Natural killer cell treated with Interleukin-12 subunit alpha and Interleukin-12 subunit beta and Interleukin-15 and Interleukin-18, amount 100 ng/mL, for 72 hours (primary cell): ENCODE results near the gene SUMF1. TPM values are rescaled to one million over a fixed set of nuclear protein-coding genes. Genes with fewer than 3 reads are reported as not detected.

Experiments
- ATAC-seq, 2 donors: fragments of 150-1000 bp; cut with Tn5 transposase in 1 of 2; sonication (Bioruptor Pico), chemical (Tn5 transposase) in 1 of 2; 2 replicates each; pipeline ENCODE4 v1.10.0; 2021
- DNase-seq: peaks from one replicate; pipeline ENCODE4 v3.0.0; 2022; ENCODE audit warnings: low spot score
- H3K27ac Mint-ChIP-seq, 2 donors: 1 replicate in 1 of 2; 2 replicates in 1 of 2; pipeline ENCODE4 v1.8.0; 2022; ENCODE audit warnings: mixed read lengths in 2 of 2, mild to moderate bottlenecking in 1 of 2, moderate library complexity in 1 of 2
- H3K27me3 Mint-ChIP-seq, 2 donors: 1 replicate in 1 of 2; 2 replicates in 1 of 2; pipeline ENCODE4 v1.8.0; 2022; ENCODE audit warnings: mixed read lengths in 2 of 2
- H3K36me3 Mint-ChIP-seq: one replicate; pipeline ENCODE4 v1.8.0; 2022; ENCODE audit warnings: mixed read lengths
- H3K4me1 Mint-ChIP-seq, 2 donors: 1 replicate in 1 of 2; 2 replicates in 1 of 2; pipeline ENCODE4 v1.8.0; 2022; ENCODE audit warnings: low read depth in 2 of 2, mixed read lengths in 2 of 2, mild to moderate bottlenecking in 1 of 2
- H3K4me3 Mint-ChIP-seq: one replicate; pipeline ENCODE4 v1.8.0; 2022; ENCODE audit warnings: mixed read lengths
- H3K9me3 Mint-ChIP-seq: 2 replicates; pipeline ENCODE4 v1.8.0; 2022; ENCODE audit warnings: mixed read lengths
- total RNA-seq, 2 donors: library from RNA; stranded (reverse); gene quantifications; one replicate each; pipeline ENCODE4 v1.2.3, GENCODE V29; 2022

Gene SUMF1
- total RNA-seq, 2 donors from 2014 or later, result 13.6 to 13.7 TPM

DNA sequence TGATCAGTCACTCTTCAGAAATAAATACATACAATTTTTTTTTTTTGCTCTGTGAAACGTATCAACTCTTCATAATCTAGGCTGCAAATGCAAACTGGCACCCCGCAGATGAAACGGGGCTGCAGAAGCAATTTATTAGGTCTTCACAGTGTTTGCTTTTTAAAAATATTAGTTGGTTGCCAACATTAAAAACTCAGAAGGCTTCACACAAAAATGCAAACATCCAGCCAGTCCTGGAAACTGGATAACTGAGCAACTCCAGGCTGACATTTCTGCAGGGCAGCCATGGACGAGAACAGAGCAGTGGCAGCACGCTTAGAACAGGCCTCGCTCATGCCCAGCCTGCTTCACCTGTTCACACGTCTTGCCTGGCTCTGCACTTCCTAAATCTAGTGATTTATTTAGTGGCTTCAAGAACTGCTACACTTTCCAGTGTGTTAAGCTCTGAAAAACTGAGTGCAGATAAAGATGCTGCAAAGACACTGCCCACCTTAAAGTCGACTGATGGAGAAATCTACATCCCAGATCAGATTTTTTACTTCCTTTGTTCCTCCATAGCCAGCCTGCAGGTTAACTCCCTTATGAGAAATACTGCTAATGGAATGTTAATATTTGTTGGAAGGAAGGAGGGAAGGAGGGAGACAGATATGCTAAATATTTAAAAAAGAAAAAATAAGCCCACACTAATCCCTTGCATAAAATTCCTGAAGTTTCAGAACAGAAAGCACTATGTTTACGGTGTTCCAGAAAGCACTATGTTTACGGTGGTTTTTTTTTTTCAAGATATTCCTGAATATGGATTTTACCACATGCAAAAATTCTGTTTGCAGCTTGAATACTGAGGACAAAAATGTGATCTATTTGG, 110.3 kb downstream of the SUMF1 start:
- peaks cover 7 to 8% of the 10 kb centered on the region in 2 donors for H3K4me1 Mint-ChIP-seq
- no peaks in the 10 kb centered on the region for H3K36me3 Mint-ChIP-seq
- ATAC-seq, result no peak
- no peaks in the 10 kb centered on the region for H3K27me3 Mint-ChIP-seq
- no peak overlapping the region for H3K27ac Mint-ChIP-seq
- H3K4me3 Mint-ChIP-seq, result no peak overlapping the region
- DNase-seq, result no peak
- no peaks in the 10 kb centered on the region for H3K9me3 Mint-ChIP-seq

DNA sequence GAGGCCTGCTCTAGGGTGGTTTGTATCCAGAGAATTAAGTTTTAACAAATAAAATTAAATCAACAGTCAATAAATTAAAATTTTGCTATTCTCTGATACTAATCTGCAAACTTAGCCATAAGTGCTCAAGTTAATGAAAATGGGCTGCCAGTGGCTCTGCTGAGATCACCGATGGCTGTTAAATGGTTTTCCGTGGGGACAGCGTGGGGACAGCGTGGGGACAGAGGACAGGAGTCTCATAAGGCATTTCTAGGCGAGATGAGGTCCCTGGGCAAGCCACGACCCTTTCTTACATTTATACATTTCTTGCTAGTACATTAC, 110.9 kb downstream of the SUMF1 start:
- DNase-seq (no peak), ATAC-seq (no peak)
- Mint-ChIP-seq H3K36me3 (no peaks in the 10 kb centered on the region), H3K27ac (no peak overlapping the region), H3K27me3 (no peaks in the 10 kb centered on the region), H3K4me1 (peaks cover 9 to 13% of the 10 kb centered on the region in 2 donors), H3K9me3 (no peaks in the 10 kb centered on the region), H3K4me3 (no peak overlapping the region)

DNA sequence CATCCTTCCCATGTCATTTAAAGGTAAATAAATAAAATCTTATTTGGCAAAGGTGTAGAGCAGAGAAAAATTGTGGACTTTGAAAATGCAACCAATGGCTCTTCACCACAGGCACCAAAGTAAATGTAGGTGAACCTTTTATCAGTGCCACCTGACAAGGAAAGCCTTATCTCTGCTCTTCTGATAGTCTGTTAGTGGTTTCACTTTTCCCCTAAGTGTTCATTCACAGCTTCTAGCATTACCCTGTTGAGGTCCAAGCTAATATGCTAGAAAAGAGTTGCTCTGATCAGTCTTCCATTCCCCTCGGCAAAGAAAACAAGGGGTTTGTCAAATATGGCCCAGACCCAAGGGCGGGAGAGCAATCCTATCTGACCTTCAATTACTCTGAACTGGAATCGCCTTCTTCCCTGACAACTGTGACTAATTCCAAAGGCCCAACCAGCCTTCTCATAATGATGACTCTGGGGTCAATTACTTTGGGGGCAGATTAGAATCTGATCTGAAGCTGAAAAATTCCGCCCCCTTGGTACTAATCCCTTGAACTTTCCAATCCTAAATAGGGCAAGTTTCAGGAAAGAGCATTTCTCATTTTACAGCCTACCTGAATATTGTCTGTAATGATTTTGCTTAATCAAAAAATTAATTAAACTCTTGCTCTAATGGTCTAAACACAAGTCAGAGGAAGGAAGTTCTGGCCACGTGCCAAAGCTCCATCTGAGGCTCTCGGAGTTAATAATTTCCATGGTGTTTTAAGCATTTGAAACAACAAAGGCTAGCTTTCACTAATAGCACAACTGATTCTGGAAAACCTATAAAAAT, 111.5 kb downstream of the SUMF1 start:
- Mint-ChIP-seq H3K27me3 (no peaks in the 10 kb centered on the region), H3K36me3 (no peaks in the 10 kb centered on the region), H3K27ac (no peak overlapping the region), H3K4me3 (no peak overlapping the region), H3K4me1 (peaks cover 12 to 18% of the 10 kb centered on the region in 2 donors), H3K9me3 (no peaks in the 10 kb centered on the region)
- ATAC-seq (no peak), DNase-seq (no peak)

DNA sequence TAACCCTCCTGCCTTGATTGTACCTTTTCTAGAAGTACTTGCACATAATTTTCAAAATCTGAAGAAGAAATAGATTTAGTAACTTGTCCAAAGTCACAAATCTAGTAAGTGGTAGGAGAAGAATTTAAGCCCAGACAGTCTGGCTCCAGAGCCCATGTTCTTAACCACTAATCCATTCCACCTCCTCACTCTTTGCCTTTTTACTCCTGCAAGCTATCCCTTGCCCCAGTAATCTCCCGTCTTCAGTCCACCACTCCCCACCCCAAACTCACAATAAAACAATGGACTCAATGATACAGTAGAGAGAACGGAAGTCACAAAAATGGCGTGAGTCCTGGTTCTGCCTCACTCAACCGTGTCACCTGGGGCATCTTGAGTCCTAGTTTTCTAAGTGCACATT, 115.2 kb downstream of the SUMF1 start:
- Mint-ChIP-seq H3K36me3 (no peaks in the 10 kb centered on the region), H3K4me3 (peak overlapping the region; percentile 55), H3K27me3 (no peaks in the 10 kb centered on the region), H3K9me3 (no peaks in the 10 kb centered on the region), H3K4me1 (peaks cover 13 to 20% of the 10 kb centered on the region in 2 donors), H3K27ac (peak overlapping the region; percentile 81 to 86)
- DNase-seq, result no peak
- ATAC-seq, result no peak

DNA sequence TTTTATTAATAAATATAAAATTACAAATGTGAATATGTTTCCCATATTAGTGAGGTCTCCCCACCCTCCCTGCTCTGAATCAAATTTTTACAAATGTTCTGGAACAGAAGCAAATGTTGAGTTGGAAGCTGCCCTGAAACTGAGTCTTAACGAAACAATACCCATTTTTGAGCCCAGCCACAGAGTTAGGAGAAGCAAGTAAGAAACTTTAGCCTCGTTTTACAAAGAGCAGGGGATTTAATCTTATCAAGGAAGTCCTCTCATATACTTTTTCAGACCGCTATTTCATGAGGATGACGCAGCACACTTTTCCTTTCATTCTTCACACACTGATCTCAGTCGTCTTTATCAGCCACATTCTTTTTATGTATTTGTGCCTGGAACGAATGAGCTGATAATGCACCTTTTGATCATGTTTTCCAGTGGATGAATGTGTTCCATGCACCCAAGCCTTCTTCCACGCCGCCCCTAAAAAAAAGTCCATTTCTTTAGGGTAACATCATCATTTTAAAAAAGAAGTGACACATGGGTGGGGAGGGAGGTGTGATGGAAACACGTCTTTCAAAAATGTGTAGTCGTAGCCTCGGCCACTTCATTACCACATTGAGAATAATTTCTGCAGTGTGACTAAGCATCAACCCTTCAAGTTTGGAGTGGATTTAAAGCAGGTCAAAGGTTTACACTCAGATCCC, 115.8 kb downstream of the SUMF1 start:
- no peaks in the 10 kb centered on the region for H3K36me3 Mint-ChIP-seq
- peak overlapping the region; percentile 55 for H3K4me3 Mint-ChIP-seq
- peak; percentile 89 to 96 for ATAC-seq
- H3K9me3 Mint-ChIP-seq, result no peaks in the 10 kb centered on the region
- no peaks in the 10 kb centered on the region for H3K27me3 Mint-ChIP-seq
- DNase-seq, result peak; percentile 73
- peaks cover 13 to 20% of the 10 kb centered on the region in 2 donors for H3K4me1 Mint-ChIP-seq
- H3K27ac Mint-ChIP-seq, result peak overlapping the region; percentile 81 to 86

DNA sequence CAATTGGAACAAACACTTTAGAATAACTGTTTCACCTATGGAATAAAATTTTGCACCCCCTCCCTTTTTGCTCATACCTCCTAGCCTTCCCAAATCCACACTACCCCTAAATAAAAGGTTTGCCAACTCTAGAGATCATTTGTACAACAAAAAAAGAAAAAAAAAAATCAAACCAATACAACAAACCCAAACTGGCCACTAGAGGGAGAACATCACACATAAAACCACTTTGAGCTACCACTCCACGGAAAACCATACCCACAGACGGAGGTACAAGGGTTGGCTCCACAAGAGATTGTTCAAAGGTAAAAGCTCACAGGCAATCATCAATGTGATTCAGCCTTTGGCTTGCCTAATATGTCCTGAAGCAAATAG, 116.3 kb downstream of the SUMF1 start:
- H3K36me3 Mint-ChIP-seq, result no peaks in the 10 kb centered on the region
- peak; percentile 76 to 86 for ATAC-seq
- peak overlapping the region; percentile 81 to 86 for H3K27ac Mint-ChIP-seq
- H3K27me3 Mint-ChIP-seq, result no peaks in the 10 kb centered on the region
- DNase-seq, result peak; percentile 74
- no peaks in the 10 kb centered on the region for H3K9me3 Mint-ChIP-seq
- H3K4me1 Mint-ChIP-seq, result peaks cover 13 to 20% of the 10 kb centered on the region in 2 donors
- H3K4me3 Mint-ChIP-seq, result peak overlapping the region; percentile 55

DNA sequence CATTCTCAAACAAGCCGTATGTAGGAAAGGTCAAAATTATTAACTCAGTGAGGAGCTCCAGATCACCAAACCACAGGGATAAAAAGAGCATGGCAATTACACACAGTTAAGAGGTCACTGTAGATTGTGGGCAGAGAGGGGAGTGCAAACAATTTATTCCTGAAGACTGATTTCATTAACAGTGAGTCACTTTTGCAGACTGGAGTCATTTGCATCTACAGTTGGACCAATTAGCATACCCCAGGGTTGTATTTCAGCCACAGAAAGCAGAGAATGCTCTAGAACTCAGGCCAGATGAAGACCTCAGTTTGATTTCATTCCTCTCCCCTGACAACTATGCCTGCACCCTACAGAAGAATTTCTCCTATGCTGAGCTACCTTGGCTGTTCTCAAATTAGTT, 123.8 kb downstream of the SUMF1 start:
- DNase-seq (no peak), ATAC-seq (no peak)
- peaks cover 7% of the 10 kb centered on the region in 2 donors for H3K4me1 Mint-ChIP-seq
- H3K27ac Mint-ChIP-seq, result no peak overlapping the region
- no peak overlapping the region for H3K4me3 Mint-ChIP-seq
- no peaks in the 10 kb centered on the region for H3K27me3 Mint-ChIP-seq
- H3K36me3 Mint-ChIP-seq, result no peaks in the 10 kb centered on the region
- no peaks in the 10 kb centered on the region for H3K9me3 Mint-ChIP-seq

DNA sequence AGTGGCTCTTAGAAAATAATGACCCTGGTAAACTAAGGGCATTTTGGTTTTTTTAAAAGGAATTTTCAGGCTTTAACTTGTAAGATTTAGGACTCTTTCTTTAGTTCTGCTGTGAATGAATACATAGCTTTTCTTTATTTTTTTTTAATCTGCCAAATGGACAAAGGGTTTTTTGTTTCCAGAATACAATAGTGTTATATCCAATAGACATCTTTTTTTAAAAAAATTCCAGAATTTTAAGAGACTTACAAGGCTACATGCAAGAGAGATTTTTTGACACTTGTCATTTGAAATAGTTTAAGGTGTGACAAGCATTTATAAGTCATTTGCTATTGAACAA, 125.8 kb downstream of the SUMF1 start:
- H3K27me3 Mint-ChIP-seq, result no peaks in the 10 kb centered on the region
- DNase-seq (no peak), ATAC-seq (no peak)
- H3K4me3 Mint-ChIP-seq, result no peak overlapping the region
- H3K27ac Mint-ChIP-seq, result no peak overlapping the region
- H3K36me3 Mint-ChIP-seq, result no peaks in the 10 kb centered on the region
- peaks cover 7% of the 10 kb centered on the region in 2 donors for H3K4me1 Mint-ChIP-seq
- H3K9me3 Mint-ChIP-seq, result no peaks in the 10 kb centered on the region

DNA sequence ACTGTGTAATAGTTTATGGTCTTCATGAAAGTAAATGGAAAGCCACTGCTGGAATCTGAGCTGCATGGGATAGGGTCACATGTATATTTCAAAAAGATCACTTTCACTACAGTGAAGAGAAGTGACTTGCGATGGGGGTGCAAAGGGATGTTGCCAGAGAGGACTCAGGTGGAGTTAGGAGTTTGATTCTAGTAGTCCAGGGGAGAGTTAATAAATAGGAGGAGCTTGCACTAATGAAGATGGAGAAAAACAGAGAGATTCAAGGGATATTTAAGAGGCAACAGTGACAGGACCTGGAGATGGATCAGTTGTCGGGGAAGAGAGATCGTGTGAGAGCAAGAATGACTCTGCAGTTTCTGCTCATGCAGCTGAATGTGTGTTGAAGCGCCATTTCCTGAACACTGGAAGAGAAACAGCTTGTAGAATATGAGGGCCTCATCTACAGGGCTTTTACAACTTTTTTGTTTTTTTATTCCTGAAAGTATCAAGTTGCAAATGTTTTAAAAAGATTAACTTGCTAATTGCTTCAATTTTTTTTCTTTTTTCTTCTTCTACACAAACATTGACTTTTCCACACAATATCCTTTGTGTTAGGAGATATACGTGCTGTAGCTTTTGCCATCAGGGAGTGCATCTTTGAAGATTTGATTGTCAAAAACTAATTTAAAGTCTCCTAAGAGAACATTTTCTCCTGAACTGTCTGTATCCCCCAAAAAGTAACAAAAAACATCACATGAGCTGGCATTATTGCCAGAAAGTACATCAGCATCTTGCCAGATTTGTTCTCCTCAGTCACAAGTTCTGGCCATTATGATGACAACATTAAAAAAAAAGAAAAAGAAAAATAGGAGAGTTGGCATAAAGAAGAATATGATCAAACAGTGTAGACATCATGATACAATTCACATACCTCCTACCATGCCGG, 126.4 kb downstream of the SUMF1 start:
- Mint-ChIP-seq H3K4me3 (peak overlapping the region; percentile 52), H3K27me3 (no peaks in the 10 kb centered on the region), H3K27ac (peak overlapping the region in 1 of 2 donors; percentile 9), H3K36me3 (no peaks in the 10 kb centered on the region), H3K9me3 (no peaks in the 10 kb centered on the region), H3K4me1 (peaks cover 7% of the 10 kb centered on the region in 2 donors)
- ATAC-seq, result no peak
- no peak for DNase-seq

DNA sequence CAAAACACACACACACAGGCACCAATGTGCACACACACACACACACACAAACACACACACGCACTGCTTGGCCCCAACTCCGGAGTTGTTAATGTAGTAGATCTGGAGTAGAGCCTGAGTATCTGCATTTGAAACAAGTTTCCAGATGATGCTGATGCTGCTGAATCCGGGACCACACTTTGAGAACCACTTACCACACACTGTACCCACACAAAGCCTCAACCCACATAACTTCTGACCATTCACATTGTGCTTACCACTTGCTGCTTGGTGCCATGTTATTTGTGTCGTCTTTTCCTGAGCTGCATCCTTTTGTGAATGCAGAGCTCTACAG, 127.0 kb downstream of the SUMF1 start:
- ATAC-seq, result peak in 1 of 2 donors; percentile 51
- Mint-ChIP-seq H3K27ac (peak overlapping the region in 1 of 2 donors; percentile 9), H3K4me1 (peaks cover 7% of the 10 kb centered on the region in 2 donors), H3K4me3 (peak overlapping the region; percentile 52), H3K27me3 (no peaks in the 10 kb centered on the region), H3K36me3 (no peaks in the 10 kb centered on the region), H3K9me3 (no peaks in the 10 kb centered on the region)
- DNase-seq, result no peak

DNA sequence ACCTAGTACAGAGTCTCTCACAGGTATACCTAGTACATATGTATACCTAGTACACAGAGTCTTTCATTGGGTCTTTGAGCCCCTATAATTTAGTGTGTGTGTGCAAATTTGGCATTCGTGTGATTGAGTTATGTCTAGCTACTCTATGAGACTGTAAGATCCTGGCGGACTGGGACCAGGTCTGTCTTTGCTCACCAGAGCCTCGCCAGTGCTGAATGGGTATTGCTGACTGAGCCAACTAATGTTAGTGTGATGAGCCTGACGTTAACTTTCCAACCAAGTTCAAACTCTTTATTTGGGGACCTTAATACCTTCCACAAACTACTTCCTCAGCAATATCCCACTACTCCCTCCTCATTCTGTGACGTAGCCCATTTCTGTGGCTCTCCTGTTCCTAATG, 128.3 kb downstream of the SUMF1 start:
- DNase-seq (no peak), ATAC-seq (no peak)
- Mint-ChIP-seq H3K27me3 (no peaks in the 10 kb centered on the region), H3K27ac (no peak overlapping the region), H3K36me3 (no peaks in the 10 kb centered on the region), H3K4me1 (peaks cover 5 to 7% of the 10 kb centered on the region in 2 donors), H3K4me3 (no peak overlapping the region), H3K9me3 (no peaks in the 10 kb centered on the region)

DNA sequence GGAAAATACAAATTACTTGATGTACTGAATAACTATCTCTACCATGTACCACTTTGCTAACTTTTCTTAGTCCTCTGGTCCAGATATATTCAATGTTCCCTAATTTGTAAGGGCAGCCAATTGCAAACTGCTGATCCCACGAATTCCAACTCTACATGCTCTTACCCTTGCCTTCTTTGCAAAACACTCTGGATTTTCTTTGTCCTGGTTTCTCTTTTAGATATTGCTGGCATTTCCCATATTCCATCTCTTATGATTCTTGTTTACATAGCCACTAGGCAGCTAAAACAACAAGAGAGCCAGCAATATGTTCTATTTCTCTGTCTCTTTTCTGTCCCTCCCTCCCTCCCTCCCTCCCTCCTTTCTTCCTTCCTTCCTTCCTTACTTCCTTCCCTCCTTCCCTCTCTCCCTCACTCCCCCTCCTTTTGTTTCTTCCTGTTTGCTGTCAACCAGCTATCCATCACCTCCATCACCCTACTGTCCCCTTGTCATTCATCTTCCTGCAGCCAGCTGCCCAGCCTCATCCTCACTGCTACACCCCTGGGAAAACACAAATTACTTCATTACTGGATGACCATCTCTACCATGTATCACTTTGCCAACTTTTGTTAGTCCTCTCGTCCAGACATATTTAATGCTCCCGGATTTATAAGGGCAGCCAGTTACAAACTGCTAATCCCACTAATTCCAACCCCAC, 130.1 kb downstream of the SUMF1 start:
- Mint-ChIP-seq H3K27ac (no peak overlapping the region), H3K27me3 (no peaks in the 10 kb centered on the region), H3K4me3 (no peak overlapping the region)

More for the DNA sequence above, 130.1 kb downstream of the SUMF1 start:
- no peaks in the 10 kb centered on the region for H3K9me3 Mint-ChIP-seq
- no peaks in the 10 kb centered on the region for H3K36me3 Mint-ChIP-seq
- H3K4me1 Mint-ChIP-seq, result peaks cover 5 to 7% of the 10 kb centered on the region in 2 donors
- DNase-seq (no peak), ATAC-seq (no peak)
